HCT116 (cell line): Measurements from ENCODE around the gene ALCAM. TPM values are rescaled to one million over a fixed set of nuclear protein-coding genes. Genes with fewer than 3 reads are reported as not detected.

Experiments used
- ATAC-seq: fragments of 200-7000 bp; cut with Tn5 transposase; 2 replicates; pipeline ENCODE4 v1.9.1; 2020; ENCODE audit warnings: mild to moderate bottlenecking, moderate library complexity
- BruUV-seq: library from RNA; stranded (reverse); fragments of 400-500 nt; replicated peaks from 2 replicates; lab custom pipeline; 2021; lab: Mats Ljungman, UMichigan
- CTCF ChIA-PET: fragments of 300-600 bp; sonication (Branson Sonifier 250); formaldehyde crosslinking; loops from one replicate; lab custom pipeline; 2021; ENCODE audit warnings: antibody characterized with exemption; lab: Charles Lee
- POLR2A ChIA-PET: fragments of 300-600, 350-600 bp; sonication (Branson Sonifier 250); formaldehyde crosslinking; loops from one replicate; lab custom pipeline; 2021; ENCODE audit warnings: antibody characterized with exemption; lab: Charles Lee
- RAD21 ChIA-PET, 2 experiments: fragments of 300-600 bp; sonication (Branson Sonifier 250); formaldehyde crosslinking; loops; one replicate each; lab custom pipeline; 2023; ENCODE audit warnings: low total read pairs in 2 of 2; ENCODE audit not compliant: uncharacterized antibody in 2 of 2, unreplicated experiment in 2 of 2, low non-redundant PET in 1 of 2; lab: Charles Lee
- DNase-seq: peaks from one replicate; pipeline ENCODE4 v3.0.0-alpha.2; 2010; ENCODE audit warnings: low read depth, low spot score
- H2AFZ ChIP-seq: fragments of 200-600 bp; shearing (Covaris generic), sonication (generic); 2 replicates; pipeline ENCODE4 v1.6.1; 2017; ENCODE audit warnings: low read depth, mixed run types, mixed read lengths, antibody characterized with exemption, low read length; ENCODE audit not compliant: poor library complexity, severe bottlenecking
- H3K27ac ChIP-seq: 2 replicates; pipeline ENCODE4 v1.5.1; 2012; ENCODE audit warnings: low read depth, low read length
- H3K27me3 ChIP-seq: fragments of 200-600 bp; sonication (generic); 2 replicates; pipeline ENCODE4 v1.6.1; 2016; ENCODE audit warnings: mixed run types, low read length, mixed read lengths; ENCODE audit not compliant: insufficient read depth
- H3K36me3 ChIP-seq, 2 experiments: fragments of 200-500 bp in 1 of 2; fragments of 200-600 bp in 1 of 2; sonication (Bioruptor generic) in 1 of 2; sonication (generic) in 1 of 2; 2 replicates each; pipeline versions ENCODE4 v1.5.1 to v1.6.1; 2014 to 2016; ENCODE audit warnings: low read length in 2 of 2, inconsistent platforms in 1 of 2, mixed read lengths in 1 of 2, mixed run types in 1 of 2; ENCODE audit not compliant: insufficient read depth in 2 of 2, control insufficient read depth in 1 of 2
- H3K4me1 ChIP-seq, 2 experiments: fragments of 200-600 bp in 1 of 2; sonication (generic) in 1 of 2; 2 replicates each; pipeline versions ENCODE4 v1.5.1 to v1.6.1; 2012 to 2017; ENCODE audit warnings: low read length in 2 of 2, inconsistent platforms in 1 of 2, mild to moderate bottlenecking in 1 of 2, mixed read lengths in 1 of 2, mixed run types in 1 of 2, moderate library complexity in 1 of 2; ENCODE audit not compliant: insufficient read depth in 2 of 2, control insufficient read depth in 1 of 2
- H3K4me2 ChIP-seq: fragments of 200-600 bp; sonication (generic); 2 replicates; pipeline ENCODE4 v1.6.1; 2017; ENCODE audit warnings: mixed run types, low read length, mixed read lengths
- H3K4me3 ChIP-seq, 2 experiments: fragments of 200-600 bp in 1 of 2; sonication (generic) in 1 of 2; replicated peaks in 1 of 2; 2 replicates each; pipeline ENCODE4 v1.5.1; 2011 to 2016; ENCODE audit warnings: low read length in 2 of 2, control low read depth in 1 of 2, low read depth in 1 of 2, mild to moderate bottlenecking in 1 of 2, mixed read lengths in 1 of 2, mixed run types in 1 of 2
- H3K79me2 ChIP-seq: fragments of 200-600 bp; sonication (generic); 2 replicates; pipeline ENCODE4 v1.6.1; 2017; ENCODE audit warnings: mild to moderate bottlenecking, mixed run types, low read length, moderate library complexity, mixed read lengths; ENCODE audit not compliant: insufficient read depth
- H3K9ac ChIP-seq: fragments of 200-600 bp; sonication (generic); 2 replicates; pipeline ENCODE4 v1.6.1; 2016; ENCODE audit warnings: low read length, mixed read lengths
- H3K9me2 ChIP-seq: fragments of 200-600 bp; sonication (generic), shearing (Covaris generic); 2 replicates; pipeline ENCODE4 v1.6.1; 2017; ENCODE audit warnings: mixed run types, mild to moderate bottlenecking, moderate library complexity; ENCODE audit not compliant: insufficient read depth
- H3K9me3 ChIP-seq, 2 experiments: fragments of 200-500 bp in 1 of 2; fragments of 200-600 bp in 1 of 2; sonication (Bioruptor generic) in 1 of 2; sonication (generic) in 1 of 2; 2 replicates each; pipeline ENCODE4 v1.6.1; 2014 to 2017; ENCODE audit warnings: low read length in 2 of 2, mixed read lengths in 2 of 2, inconsistent platforms in 1 of 2, low read depth in 1 of 2, mild to moderate bottlenecking in 1 of 2, mixed run types in 1 of 2, moderate library complexity in 1 of 2; ENCODE audit not compliant: control insufficient read depth in 1 of 2, insufficient read depth in 1 of 2
- H4K20me1 ChIP-seq: fragments of 200-600 bp; sonication (generic), shearing (Covaris generic); 2 replicates; pipeline ENCODE4 v1.6.1; 2017; ENCODE audit warnings: mixed run types, mild to moderate bottlenecking, moderate library complexity; ENCODE audit not compliant: insufficient read depth
- CBX3 ChIP-seq: IDR thresholded peaks from 2 replicates; pipeline ENCODE4 v1.6.1; 2012; ENCODE audit warnings: low read depth
- CEBPB ChIP-seq: IDR thresholded peaks from 2 replicates; pipeline ENCODE4 v1.6.1; 2012; ENCODE audit warnings: low read depth
- ELF1 ChIP-seq: IDR thresholded peaks from 2 replicates; pipeline ENCODE4 v1.6.1; 2012; ENCODE audit warnings: low read depth, borderline replicate concordance
- EZH2 ChIP-seq: fragments of 200-600 bp; sonication (generic); IDR thresholded peaks from 2 replicates; pipeline ENCODE4 v1.6.1; 2017; ENCODE audit warnings: antibody characterized with exemption, mixed run types
- EZH2phosphoT487 ChIP-seq: fragments of 200-600 bp; IDR thresholded peaks from 2 replicates; pipeline ENCODE4 v1.6.1; 2018; ENCODE audit warnings: antibody characterized with exemption, borderline replicate concordance
- FOSL1 ChIP-seq: IDR thresholded peaks from 2 replicates; pipeline ENCODE4 v1.6.1; 2012; ENCODE audit warnings: low read depth
- MAX ChIP-seq: IDR thresholded peaks from 2 replicates; pipeline ENCODE4 v1.6.1; 2012
- POLR2A ChIP-seq: IDR thresholded peaks from 2 replicates; pipeline ENCODE4 v1.7.0; 2011; ENCODE audit warnings: borderline replicate concordance; ENCODE audit not compliant: insufficient read depth, insufficient read length; ENCODE audit errors: extremely low read depth
- POLR2AphosphoS5 ChIP-seq: IDR thresholded peaks from 2 replicates; pipeline ENCODE4 v1.6.1; 2011; ENCODE audit warnings: mild to moderate bottlenecking, low read depth, low read length, moderate library complexity
- SIN3A ChIP-seq: IDR thresholded peaks from 2 replicates; pipeline ENCODE4 v1.6.1; 2012; ENCODE audit warnings: low read depth
- SP1 ChIP-seq: IDR thresholded peaks from 2 replicates; pipeline ENCODE4 v1.6.1; 2012; ENCODE audit warnings: low read depth
- SRF ChIP-seq: IDR thresholded peaks from 2 replicates; pipeline ENCODE4 v1.6.1; 2012; ENCODE audit warnings: low read depth
- TCF7L2 ChIP-seq: IDR thresholded peaks from 2 replicates; pipeline ENCODE4 v1.7.0; 2011; ENCODE audit warnings: borderline replicate concordance, inconsistent platforms; ENCODE audit not compliant: insufficient read depth, insufficient read length; ENCODE audit errors: extremely low read depth
- ZFX ChIP-seq: fragments of 450-650 bp; IDR thresholded peaks from 2 replicates; pipeline ENCODE4 v1.6.1; 2017
- ZNF274 ChIP-seq: fragments of 200-500 bp; sonication (Bioruptor generic); IDR thresholded peaks from 2 replicates; pipeline ENCODE4 v1.6.1; 2014; ENCODE audit warnings: mild to moderate bottlenecking, low read depth, low read length, inconsistent platforms
- intact Hi-C: fragments of 100-400 bp; cut with micrococcal nuclease; formaldehyde crosslinking; loops from 2 replicates; pipeline ENCODE4 v1.10.0; 2022
- total RNA-seq: library from RNA; stranded (reverse); gene quantifications from one replicate; pipeline ENCODE4 v1.2.1, GENCODE V29; 2021; ENCODE audit not compliant: unreplicated experiment
- TF ChIP-seq, protein P1 (sequence below), 3 experiments: fragments of 200-600 bp in 1 of 3; sonication (generic) in 1 of 3; IDR thresholded peaks in 2 of 3; conservative IDR thresholded peaks in 1 of 3; 2 replicates each; pipeline ENCODE4 v1.5.1; 2012 to 2017; ENCODE audit warnings: low read depth in 2 of 3, low read length in 2 of 3, antibody characterized with exemption in 1 of 3, borderline replicate concordance in 1 of 3, control low read depth in 1 of 3, mild to moderate bottlenecking in 1 of 3, mixed read lengths in 1 of 3, mixed run types in 1 of 3, moderate library complexity in 1 of 3; ENCODE audit not compliant: insufficient read depth in 1 of 3
- TF ChIP-seq, protein P2 (sequence below): IDR thresholded peaks from 2 replicates; pipeline ENCODE4 v1.6.1; 2011; ENCODE audit warnings: mild to moderate bottlenecking, low read length, moderate library complexity; ENCODE audit not compliant: insufficient replicate concordance; ENCODE audit errors: extremely low read depth
- TF ChIP-seq, protein P3 (sequence below): IDR thresholded peaks from 2 replicates; pipeline ENCODE4 v1.6.1; 2012; ENCODE audit warnings: low read depth

Gene ALCAM
- total RNA-seq, 1 experiment from 2014 or later: 56.7 TPM

DNA sequence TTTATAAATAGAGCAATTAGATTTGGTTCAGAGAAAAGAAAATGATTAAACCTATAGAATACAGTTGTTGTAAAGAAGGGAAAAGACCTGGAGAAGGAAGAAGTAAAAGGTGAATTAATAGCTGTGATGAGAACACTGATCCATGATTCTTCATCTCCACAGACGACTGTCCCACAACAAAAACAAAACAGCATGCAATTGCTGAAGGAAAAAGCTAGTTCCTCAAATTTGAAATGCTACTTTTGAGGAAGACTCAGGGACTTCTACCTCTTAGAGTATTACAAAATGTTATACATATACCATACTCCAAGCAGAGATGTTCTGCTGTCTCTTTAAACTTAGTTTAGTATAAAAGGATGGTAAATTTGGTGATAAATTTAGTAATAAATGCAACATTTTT lies 21.5 kb downstream of the ALCAM start:
- intact Hi-C loops: no loop called here
- Histone ChIP-seq H2AFZ (no peak overlapping the region), H3K4me2 (no peak overlapping the region), H3K9ac (no peak overlapping the region), H3K9me2 (no peaks in the 10 kb centered on the region), H3K4me1 (no peaks in the 10 kb centered on the region), H3K27me3 (no peaks in the 10 kb centered on the region)
- ChIA-PET RAD21 (no interaction called here), CTCF (no interaction called here)
- TF ChIP-seq ZFX (no peak), EZH2phosphoT487 (no peak), ELF1 (no peak), EZH2 (no peak), ZNF274 (no peak), SRF (no peak), SIN3A (no peak), MAX (no peak), CEBPB (no peak), POLR2A (no peak), FOSL1 (no peak), TCF7L2 (no peak), CBX3 (no peak), SP1 (no peak), POLR2AphosphoS5 (no peak)
- TF ChIP-seq, protein P1, sequence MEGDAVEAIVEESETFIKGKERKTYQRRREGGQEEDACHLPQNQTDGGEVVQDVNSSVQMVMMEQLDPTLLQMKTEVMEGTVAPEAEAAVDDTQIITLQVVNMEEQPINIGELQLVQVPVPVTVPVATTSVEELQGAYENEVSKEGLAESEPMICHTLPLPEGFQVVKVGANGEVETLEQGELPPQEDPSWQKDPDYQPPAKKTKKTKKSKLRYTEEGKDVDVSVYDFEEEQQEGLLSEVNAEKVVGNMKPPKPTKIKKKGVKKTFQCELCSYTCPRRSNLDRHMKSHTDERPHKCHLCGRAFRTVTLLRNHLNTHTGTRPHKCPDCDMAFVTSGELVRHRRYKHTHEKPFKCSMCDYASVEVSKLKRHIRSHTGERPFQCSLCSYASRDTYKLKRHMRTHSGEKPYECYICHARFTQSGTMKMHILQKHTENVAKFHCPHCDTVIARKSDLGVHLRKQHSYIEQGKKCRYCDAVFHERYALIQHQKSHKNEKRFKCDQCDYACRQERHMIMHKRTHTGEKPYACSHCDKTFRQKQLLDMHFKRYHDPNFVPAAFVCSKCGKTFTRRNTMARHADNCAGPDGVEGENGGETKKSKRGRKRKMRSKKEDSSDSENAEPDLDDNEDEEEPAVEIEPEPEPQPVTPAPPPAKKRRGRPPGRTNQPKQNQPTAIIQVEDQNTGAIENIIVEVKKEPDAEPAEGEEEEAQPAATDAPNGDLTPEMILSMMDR (IDR thresholded peaks at IDR 0.05 in 2 of 3, conservative IDR thresholded peaks at IDR 0.05 in 1 of 3; ENCODE audit: borderline replicate concordance in 1 of 3, insufficient read depth in 1 of 3, low read depth in 2 of 3, low read length in 2 of 3): no peak
- TF ChIP-seq, protein P2, sequence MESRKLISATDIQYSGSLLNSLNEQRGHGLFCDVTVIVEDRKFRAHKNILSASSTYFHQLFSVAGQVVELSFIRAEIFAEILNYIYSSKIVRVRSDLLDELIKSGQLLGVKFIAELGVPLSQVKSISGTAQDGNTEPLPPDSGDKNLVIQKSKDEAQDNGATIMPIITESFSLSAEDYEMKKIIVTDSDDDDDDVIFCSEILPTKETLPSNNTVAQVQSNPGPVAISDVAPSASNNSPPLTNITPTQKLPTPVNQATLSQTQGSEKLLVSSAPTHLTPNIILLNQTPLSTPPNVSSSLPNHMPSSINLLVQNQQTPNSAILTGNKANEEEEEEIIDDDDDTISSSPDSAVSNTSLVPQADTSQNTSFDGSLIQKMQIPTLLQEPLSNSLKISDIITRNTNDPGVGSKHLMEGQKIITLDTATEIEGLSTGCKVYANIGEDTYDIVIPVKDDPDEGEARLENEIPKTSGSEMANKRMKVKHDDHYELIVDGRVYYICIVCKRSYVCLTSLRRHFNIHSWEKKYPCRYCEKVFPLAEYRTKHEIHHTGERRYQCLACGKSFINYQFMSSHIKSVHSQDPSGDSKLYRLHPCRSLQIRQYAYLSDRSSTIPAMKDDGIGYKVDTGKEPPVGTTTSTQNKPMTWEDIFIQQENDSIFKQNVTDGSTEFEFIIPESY: no peak
- TF ChIP-seq, protein P3, sequence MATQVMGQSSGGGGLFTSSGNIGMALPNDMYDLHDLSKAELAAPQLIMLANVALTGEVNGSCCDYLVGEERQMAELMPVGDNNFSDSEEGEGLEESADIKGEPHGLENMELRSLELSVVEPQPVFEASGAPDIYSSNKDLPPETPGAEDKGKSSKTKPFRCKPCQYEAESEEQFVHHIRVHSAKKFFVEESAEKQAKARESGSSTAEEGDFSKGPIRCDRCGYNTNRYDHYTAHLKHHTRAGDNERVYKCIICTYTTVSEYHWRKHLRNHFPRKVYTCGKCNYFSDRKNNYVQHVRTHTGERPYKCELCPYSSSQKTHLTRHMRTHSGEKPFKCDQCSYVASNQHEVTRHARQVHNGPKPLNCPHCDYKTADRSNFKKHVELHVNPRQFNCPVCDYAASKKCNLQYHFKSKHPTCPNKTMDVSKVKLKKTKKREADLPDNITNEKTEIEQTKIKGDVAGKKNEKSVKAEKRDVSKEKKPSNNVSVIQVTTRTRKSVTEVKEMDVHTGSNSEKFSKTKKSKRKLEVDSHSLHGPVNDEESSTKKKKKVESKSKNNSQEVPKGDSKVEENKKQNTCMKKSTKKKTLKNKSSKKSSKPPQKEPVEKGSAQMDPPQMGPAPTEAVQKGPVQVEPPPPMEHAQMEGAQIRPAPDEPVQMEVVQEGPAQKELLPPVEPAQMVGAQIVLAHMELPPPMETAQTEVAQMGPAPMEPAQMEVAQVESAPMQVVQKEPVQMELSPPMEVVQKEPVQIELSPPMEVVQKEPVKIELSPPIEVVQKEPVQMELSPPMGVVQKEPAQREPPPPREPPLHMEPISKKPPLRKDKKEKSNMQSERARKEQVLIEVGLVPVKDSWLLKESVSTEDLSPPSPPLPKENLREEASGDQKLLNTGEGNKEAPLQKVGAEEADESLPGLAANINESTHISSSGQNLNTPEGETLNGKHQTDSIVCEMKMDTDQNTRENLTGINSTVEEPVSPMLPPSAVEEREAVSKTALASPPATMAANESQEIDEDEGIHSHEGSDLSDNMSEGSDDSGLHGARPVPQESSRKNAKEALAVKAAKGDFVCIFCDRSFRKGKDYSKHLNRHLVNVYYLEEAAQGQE: no peak
- TF ChIP-seq, all 23 proteins: peak for 0
- Histone ChIP-seq H3K9me3 (peaks cover 0 to 8% of the 10 kb centered on the region in 2 experiments; a peak in 1 of 4 replicates), H3K79me2 (peaks cover 93% of the 10 kb centered on the region), H3K4me3 (no peak overlapping the region), H4K20me1 (no peaks in the 10 kb centered on the region), H3K36me3 (no peaks in the 10 kb centered on the region), H3K27ac (no peak overlapping the region)
- BruUV-seq: no TSS peak
- POLR2A ChIA-PET: no interaction called here
- ATAC-seq: no peak
- DNase-seq: no peak
